DOHH2 (cell line): ENCODE results near the gene NRAS.

Experiments used
- H3F3A ChIP-seq: fragments of 200-600 bp; sonication (generic), shearing (Covaris generic); 2 replicates; pipeline ENCODE4 v1.6.0; 2016; ENCODE audit warnings: antibody characterized with exemption, mild to moderate bottlenecking; ENCODE audit not compliant: control insufficient read depth, insufficient read depth
- H3K27ac ChIP-seq: fragments of 200-600 bp; sonication (generic); 2 replicates; pipeline ENCODE4 v1.5.1; 2014; ENCODE audit warnings: low read depth, mild to moderate bottlenecking, low read length, moderate library complexity
- H3K27me3 ChIP-seq: fragments of 200-600 bp; sonication (generic); 2 replicates; pipeline ENCODE4 v1.6.1; 2014; ENCODE audit warnings: mild to moderate bottlenecking, low read length, mixed read lengths; ENCODE audit not compliant: control insufficient read depth
- H3K36me3 ChIP-seq: fragments of 200-600 bp; sonication (generic); 2 replicates; pipeline ENCODE4 v1.6.1; 2014; ENCODE audit warnings: mild to moderate bottlenecking, low read length, moderate library complexity, mixed read lengths; ENCODE audit not compliant: control insufficient read depth
- H3K4me1 ChIP-seq: fragments of 200-600 bp; sonication (generic); 2 replicates; pipeline ENCODE4 v1.6.1; 2014; ENCODE audit warnings: mild to moderate bottlenecking, low read length, mixed read lengths; ENCODE audit not compliant: control insufficient read depth
- H3K4me2 ChIP-seq: fragments of 200-600 bp; sonication (generic); 2 replicates; pipeline ENCODE4 v1.6.0; 2014; ENCODE audit warnings: mild to moderate bottlenecking, low read length, moderate library complexity
- H3K4me3 ChIP-seq: fragments of 200-600 bp; sonication (generic); 2 replicates; pipeline ENCODE4 v1.5.1; 2014; ENCODE audit warnings: mild to moderate bottlenecking, low read length, mixed read lengths
- H3K79me2 ChIP-seq: fragments of 200-600 bp; sonication (generic); 2 replicates; pipeline ENCODE4 v1.6.1; 2014; ENCODE audit warnings: mild to moderate bottlenecking, low read length, mixed read lengths; ENCODE audit not compliant: control insufficient read depth
- H3K9me2 ChIP-seq: fragments of 200-600 bp; sonication (generic); replicated peaks from 2 replicates; pipeline ENCODE4 v1.6.1; 2014; ENCODE audit warnings: mild to moderate bottlenecking, low read length, mixed read lengths; ENCODE audit not compliant: control insufficient read depth
- H3K9me3 ChIP-seq: fragments of 200-600 bp; sonication (generic); 2 replicates; pipeline ENCODE4 v1.6.1; 2014; ENCODE audit warnings: antibody characterized with exemption, low read length, mixed read lengths; ENCODE audit not compliant: control insufficient read depth, insufficient read depth
- H4K20me1 ChIP-seq: fragments of 200-600 bp; sonication (generic); 2 replicates; pipeline ENCODE4 v1.6.0; 2014; ENCODE audit warnings: low read depth, mild to moderate bottlenecking, antibody characterized with exemption, low read length, moderate library complexity; ENCODE audit not compliant: control insufficient read depth, insufficient read depth
- EZH2phosphoT487 ChIP-seq: fragments of 200-600 bp; sonication (generic); IDR thresholded peaks from 2 replicates; pipeline ENCODE4 v1.6.1; 2017; ENCODE audit warnings: borderline replicate concordance, mild to moderate bottlenecking, antibody characterized with exemption, low read length, moderate library complexity, mixed read lengths
- TF ChIP-seq, protein P1 (sequence below): fragments of 200-600 bp; sonication (generic); IDR thresholded peaks from one replicate; pipeline ENCODE4 v1.5.1; 2014; ENCODE audit warnings: antibody characterized with exemption, mild to moderate bottlenecking, low read depth, low read length; ENCODE audit not compliant: poor library complexity, severe bottlenecking

NRAS gene

GRCh38 chr1:114715952-114716303, 643 bp downstream of the NRAS start:
- H3K36me3 ChIP-seq: peaks cover 89% of the 10 kb centered on the region

GRCh38 chr1:114712977-114713376, 3.6 kb downstream of the NRAS start:
- H3K9me2 ChIP-seq: no peaks in the 10 kb centered on the region
- no peak overlapping the region for H3K4me3 ChIP-seq
- no peak overlapping the region for H3K4me2 ChIP-seq
- no peaks in the 10 kb centered on the region for H3K9me3 ChIP-seq
- peaks cover 31% of the 10 kb centered on the region for H3K79me2 ChIP-seq
- peaks cover 82% of the 10 kb centered on the region for H3K36me3 ChIP-seq
- peaks cover 20% of the 10 kb centered on the region for H3K4me1 ChIP-seq
- peaks cover 12% of the 10 kb centered on the region for H3F3A ChIP-seq
- H4K20me1 ChIP-seq: no peaks in the 10 kb centered on the region
- H3K27ac ChIP-seq: no peak overlapping the region
- no peaks in the 10 kb centered on the region for H3K27me3 ChIP-seq
- no peak for TF ChIP-seq EZH2phosphoT487

More at GRCh38 chr1:114715952-114716303, 643 bp downstream of the NRAS start:
- H3K9me2 ChIP-seq: no peaks in the 10 kb centered on the region
- TF ChIP-seq EZH2phosphoT487: no peak
- TF ChIP-seq, protein P1, sequence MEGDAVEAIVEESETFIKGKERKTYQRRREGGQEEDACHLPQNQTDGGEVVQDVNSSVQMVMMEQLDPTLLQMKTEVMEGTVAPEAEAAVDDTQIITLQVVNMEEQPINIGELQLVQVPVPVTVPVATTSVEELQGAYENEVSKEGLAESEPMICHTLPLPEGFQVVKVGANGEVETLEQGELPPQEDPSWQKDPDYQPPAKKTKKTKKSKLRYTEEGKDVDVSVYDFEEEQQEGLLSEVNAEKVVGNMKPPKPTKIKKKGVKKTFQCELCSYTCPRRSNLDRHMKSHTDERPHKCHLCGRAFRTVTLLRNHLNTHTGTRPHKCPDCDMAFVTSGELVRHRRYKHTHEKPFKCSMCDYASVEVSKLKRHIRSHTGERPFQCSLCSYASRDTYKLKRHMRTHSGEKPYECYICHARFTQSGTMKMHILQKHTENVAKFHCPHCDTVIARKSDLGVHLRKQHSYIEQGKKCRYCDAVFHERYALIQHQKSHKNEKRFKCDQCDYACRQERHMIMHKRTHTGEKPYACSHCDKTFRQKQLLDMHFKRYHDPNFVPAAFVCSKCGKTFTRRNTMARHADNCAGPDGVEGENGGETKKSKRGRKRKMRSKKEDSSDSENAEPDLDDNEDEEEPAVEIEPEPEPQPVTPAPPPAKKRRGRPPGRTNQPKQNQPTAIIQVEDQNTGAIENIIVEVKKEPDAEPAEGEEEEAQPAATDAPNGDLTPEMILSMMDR: no peak
- peaks cover 31% of the 10 kb centered on the region for H3K79me2 ChIP-seq
- peak overlapping the region; percentile 80 for H3K4me2 ChIP-seq
- no peaks in the 10 kb centered on the region for H3K27me3 ChIP-seq
- H3K4me1 ChIP-seq: peaks cover 20% of the 10 kb centered on the region
- H3K27ac ChIP-seq: peak overlapping the region; percentile 69
- no peaks in the 10 kb centered on the region for H3K9me3 ChIP-seq
- H4K20me1 ChIP-seq: no peaks in the 10 kb centered on the region
- peaks cover 37% of the 10 kb centered on the region for H3F3A ChIP-seq
- peak overlapping the region; percentile 95 for H3K4me3 ChIP-seq

GRCh38 chr1:114710360-114710759, 6.2 kb downstream of the NRAS start:
- H3K4me3 ChIP-seq: no peak overlapping the region
- no peaks in the 10 kb centered on the region for H3K9me3 ChIP-seq
- H3K4me2 ChIP-seq: no peak overlapping the region
- no peaks in the 10 kb centered on the region for H3K9me2 ChIP-seq
- no peak for TF ChIP-seq EZH2phosphoT487
- TF ChIP-seq, protein P1: no peak
- H4K20me1 ChIP-seq: no peaks in the 10 kb centered on the region
- H3K79me2 ChIP-seq: peaks cover 15% of the 10 kb centered on the region
- H3K36me3 ChIP-seq: peaks cover 82% of the 10 kb centered on the region
- no peaks in the 10 kb centered on the region for H3K27me3 ChIP-seq
- H3K27ac ChIP-seq: no peak overlapping the region
- peaks cover 4% of the 10 kb centered on the region for H3K4me1 ChIP-seq
- peaks cover 5% of the 10 kb centered on the region for H3F3A ChIP-seq

DNA sequence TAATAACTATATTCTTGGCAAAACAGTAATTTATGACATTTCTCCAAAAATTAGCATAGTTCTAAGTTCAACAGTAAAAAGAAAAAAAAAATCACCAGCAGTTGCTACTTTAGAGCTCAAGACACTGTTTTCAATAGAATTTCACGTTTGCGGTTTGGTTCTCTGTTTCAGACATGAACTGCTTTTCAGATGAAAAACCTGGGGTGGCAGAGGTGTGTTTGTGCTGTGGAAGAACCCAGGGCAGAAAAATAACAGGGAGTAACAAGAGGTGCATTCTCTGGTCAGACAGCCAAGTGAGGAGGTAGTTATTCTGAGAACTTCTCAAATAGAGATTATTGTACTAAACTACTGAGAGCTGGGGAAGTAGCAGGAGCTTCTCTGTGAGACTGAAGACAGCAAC, 9.0 kb downstream of the NRAS start:
- Histone ChIP-seq H3K9me3 (no peaks in the 10 kb centered on the region), H3K79me2 (no peaks in the 10 kb centered on the region), H3K9me2 (no peaks in the 10 kb centered on the region), H3K27me3 (no peaks in the 10 kb centered on the region), H3K4me2 (no peak overlapping the region), H3K27ac (no peak overlapping the region), H3F3A (peaks cover 15% of the 10 kb centered on the region), H3K4me1 (peaks cover 18% of the 10 kb centered on the region), H3K4me3 (no peak overlapping the region), H3K36me3 (peaks cover 58% of the 10 kb centered on the region), H4K20me1 (no peaks in the 10 kb centered on the region)
- TF ChIP-seq, protein P1: no peak
- TF ChIP-seq EZH2phosphoT487: no peak
